NCI-H2227 treated with DMSO at 0.1 percent for 48 hours (cell line): ENCODE data around the gene LRRC3C.
A peak's percentile ranks its signal among the peaks of the same experiment; 100 is the strongest.
"Not testable (repeated sequence)": the region's sequence is repeated elsewhere in the genome, so short reads cannot be mapped to it uniquely, and the experiment has no call there.

ENCODE experiments used
- DNase-seq: peaks from one replicate; lab custom pipeline; 2025; lab: John Stamatoyannopoulos, UW

LRRC3C gene

GRCh38 chr17:39924691-39925055 lies 2.9 kb upstream of the LRRC3C start:
- DNase-seq: no peak

- DNase-seq: no peak
These were observed 2.0 kb upstream of the LRRC3C start for GRCh38 chr17:39925282-39926134.

DNA sequence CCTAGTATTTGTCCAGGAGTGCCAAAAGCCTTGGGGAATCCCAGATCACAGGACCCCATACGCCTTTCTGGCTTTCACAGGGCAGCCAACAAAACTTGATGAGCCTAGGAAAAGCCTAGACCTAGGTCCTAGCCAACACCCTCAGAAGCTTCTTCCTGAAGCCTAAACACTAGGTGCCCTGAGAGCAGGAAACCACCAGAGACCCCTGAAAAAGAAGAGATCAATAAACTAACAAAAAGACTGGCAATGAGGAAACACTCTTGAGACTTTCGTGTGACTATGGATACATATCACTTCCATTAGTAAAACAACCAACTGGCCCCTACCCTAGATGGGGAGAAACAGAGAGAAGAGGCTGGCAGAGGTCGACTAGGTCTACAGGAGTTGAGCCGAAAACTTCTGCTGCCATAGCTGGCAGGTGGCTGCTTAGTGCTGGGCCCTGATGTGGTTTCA lies 1.4 kb upstream of the LRRC3C start:
- DNase-seq: no peak

DNA sequence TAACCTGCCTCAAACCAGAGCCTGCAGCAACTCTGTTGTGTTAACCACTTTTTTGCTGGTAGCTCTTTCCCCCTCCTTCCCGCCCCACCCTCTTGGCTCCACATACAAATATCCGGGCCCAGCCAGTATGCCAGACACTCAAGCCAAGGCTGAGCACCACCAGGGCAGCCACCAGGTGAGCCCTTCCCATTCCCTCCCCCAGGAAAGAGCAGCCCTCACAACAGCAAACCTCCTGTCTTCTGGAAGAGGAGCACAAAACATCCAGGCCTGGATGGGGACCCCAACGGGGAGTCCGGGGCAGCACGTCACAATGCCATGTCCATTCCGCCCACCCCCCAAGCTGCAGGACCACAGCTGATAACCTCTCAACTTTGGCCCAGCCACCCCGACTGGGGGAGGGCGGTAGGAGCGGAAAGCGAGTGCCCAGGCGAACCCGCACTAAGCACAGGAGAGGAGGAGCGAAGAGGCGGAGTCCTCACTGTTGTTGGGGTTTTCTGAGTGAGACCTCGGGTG lies 888 bp upstream of the LRRC3C start:
- peak; percentile 18 for DNase-seq

DNA sequence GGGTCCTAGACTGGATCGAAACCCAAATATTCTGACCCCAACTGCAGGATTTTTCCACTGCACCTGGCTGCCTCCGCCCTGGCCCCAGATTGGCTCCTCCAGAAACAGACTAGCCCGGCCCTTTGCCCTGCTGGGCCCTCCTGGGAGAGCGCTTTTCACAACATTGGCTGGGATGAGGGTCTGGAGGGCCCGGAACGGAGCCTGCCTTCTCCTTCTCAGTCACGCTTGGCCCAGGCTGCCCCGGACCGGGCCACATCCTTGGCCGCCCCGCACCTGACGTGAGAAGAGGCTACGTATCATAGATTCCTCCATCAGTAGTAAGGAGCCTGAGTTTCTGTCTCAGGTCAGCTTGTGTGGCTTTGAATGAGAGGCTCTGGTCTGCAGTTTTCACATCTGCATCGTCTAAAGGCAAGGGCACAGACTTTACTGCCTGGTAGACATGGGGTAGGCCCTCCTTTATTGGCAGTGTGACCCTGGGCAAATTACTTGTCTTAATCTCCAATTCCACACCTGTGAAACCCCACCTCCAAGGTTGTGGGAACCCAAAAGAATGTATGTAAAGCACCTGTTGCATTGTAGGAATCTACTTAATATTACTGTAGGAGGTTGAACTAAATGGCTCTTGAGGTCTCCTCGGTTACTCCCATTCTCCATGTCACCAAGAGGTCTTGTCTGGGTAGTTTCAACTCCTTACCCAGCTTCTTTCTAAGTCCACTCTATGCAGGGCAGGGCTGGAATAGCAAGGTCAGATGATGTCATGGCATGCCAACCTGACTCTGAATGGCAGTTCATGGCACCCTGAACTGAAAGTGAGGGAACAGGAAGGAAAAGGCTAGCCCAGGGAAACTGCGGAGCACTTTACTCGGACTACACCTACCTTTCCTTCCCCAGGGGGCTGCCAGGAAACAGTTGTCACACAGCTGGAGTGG lies 661 bp downstream of the LRRC3C start:
- DNase-seq: no peak

- peak; percentile 19 for DNase-seq
These were observed 1.5 kb downstream of the LRRC3C start for GRCh38 chr17:39928858-39929645.

- DNase-seq: no peak
These were observed 2.3 kb downstream of the LRRC3C start for GRCh38 chr17:39929646-39930407.

- no peak for DNase-seq
These were observed 6.4 kb downstream of the LRRC3C start for GRCh38 chr17:39933912-39934311.

DNA sequence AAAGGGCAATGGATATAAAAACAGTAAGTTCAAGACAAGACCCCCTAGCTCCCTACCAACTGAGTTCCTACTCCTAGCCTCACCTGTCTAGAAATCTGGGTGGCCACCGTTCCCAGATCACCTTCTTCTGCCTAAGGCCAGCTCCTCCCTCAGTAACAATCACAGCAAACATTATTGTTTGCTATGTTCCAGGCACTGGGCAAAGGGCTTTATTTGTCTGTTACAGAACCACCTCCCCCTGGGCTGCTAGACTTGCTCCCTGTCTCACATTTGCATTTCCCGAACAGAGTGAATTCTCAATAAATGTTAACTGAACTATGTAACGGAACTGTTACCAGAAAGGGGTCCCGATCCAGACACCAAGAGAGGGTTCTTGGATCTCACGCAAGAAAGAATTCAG lies 6.8 kb downstream of the LRRC3C start:
- DNase-seq: no peak

- DNase-seq: no peak
These were observed 8.4 kb downstream of the LRRC3C start for GRCh38 chr17:39935909-39936308.

GRCh38 chr17:39937447-39937846 lies 9.9 kb downstream of the LRRC3C start:
- no peak for DNase-seq

DNA sequence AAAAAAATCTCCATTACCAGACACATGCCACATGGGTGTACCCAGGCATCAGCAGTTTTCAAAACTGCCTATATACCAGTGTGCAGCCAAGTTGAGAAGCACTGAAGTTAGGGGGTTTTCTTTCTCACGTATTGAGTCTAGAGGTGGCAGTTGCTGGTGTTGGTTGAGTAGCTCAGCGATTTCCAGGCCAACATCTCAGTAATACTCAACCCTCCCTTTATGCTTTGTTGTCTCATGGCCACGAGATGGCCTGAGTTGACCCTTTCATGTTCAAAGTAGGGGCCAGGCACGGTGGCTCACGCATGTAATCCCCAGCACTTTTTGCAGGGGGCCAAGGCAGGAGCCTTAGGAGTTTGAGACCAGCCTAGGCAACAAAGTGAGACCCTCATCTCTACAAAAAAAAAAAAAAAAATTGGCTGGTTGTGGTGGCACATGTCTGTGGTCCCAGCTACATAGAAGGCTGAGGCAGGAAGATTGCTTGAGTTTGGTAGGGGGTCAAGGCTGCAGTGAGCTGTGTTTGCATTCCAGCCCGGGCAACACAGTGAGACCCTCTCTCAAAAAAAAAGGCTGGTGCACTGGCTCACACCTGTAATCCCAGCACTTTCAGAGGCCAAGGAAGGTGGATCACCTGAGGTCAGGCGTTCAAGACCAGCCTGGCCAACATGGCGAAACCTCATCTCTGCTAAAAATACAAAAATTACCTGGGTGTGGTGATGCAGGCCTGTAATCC lies 10.8 kb downstream of the LRRC3C start:
- DNase-seq: no peak

DNA sequence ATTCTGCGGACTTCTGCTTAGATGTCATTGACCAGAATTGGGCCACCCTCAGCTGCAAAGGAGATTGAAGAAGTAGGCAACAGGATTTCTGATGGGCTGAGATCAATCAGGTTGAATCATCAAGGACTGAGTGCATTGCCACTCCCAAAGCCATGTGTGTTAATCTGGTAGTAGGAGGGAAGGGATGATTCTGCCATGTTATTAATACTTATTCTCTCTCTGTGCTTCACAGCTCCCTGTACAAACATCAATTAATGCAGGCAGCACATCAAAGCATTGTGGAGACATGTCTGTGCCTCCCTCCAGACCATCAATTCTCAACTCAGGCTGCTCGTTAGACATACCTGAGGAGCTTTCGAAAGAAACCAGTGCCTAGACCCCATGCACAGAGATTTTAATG lies 11.6 kb downstream of the LRRC3C start:
- DNase-seq: no peak

DNA sequence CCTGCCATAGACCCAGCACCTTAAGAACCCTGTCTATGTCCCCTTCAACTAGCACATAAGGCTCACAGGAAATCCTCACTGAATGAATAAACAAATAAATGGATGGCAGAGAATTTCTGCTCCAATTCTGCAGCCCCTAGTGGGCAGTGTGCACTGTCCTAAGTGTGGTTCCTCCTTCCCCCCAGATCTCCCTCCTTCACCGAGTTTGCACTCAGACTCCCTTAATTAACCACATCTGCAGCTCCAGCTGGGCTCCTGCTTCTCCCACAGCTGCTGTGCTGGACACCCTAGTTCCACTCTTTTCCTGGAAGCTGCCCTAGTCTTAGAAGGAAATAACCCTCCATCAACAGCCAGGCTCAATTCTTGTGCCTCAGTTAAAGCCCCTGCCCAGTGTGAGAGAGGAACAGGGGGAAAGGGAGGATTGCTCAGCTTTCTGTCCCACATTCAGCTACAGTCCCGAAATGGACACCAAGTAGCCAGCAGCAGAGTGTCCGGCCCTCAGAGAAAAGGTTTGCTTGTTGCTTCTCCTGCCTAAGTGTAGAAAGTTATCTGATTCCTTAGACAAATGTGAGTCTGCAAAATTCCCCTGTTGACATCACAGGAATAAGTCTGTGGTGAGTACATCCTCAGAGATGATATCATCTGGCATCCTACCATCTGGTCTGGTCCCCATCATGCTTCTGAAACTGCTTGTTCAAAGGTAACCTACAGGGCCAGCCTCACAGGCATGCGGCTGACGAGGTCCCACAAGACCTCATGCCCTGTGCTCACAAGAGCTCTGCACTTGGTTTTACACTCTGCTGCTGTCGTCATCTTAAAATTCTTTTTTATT lies 12.3 kb downstream of the LRRC3C start:
- DNase-seq: peak; percentile 26

GRCh38 chr17:39943702-39944392 lies 16.3 kb downstream of the LRRC3C start:
- DNase-seq: no peak

DNA sequence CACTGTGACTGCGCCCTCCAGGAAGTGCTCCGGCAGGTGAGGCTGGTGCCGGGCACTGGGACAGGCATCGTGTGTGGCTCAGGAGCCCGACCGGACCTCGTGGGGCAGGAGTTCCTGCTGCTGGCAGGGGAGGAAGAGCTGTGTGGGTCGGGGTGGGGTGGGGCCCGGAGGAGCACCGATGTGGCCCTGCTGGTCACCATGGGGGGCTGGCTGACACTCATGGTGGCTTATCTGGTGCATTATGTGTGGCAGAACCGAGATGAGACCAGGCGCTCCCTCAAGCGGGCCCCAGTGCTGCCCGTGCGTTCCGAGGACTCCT lies 16.8 kb downstream of the LRRC3C start:
- no peak for DNase-seq

DNA sequence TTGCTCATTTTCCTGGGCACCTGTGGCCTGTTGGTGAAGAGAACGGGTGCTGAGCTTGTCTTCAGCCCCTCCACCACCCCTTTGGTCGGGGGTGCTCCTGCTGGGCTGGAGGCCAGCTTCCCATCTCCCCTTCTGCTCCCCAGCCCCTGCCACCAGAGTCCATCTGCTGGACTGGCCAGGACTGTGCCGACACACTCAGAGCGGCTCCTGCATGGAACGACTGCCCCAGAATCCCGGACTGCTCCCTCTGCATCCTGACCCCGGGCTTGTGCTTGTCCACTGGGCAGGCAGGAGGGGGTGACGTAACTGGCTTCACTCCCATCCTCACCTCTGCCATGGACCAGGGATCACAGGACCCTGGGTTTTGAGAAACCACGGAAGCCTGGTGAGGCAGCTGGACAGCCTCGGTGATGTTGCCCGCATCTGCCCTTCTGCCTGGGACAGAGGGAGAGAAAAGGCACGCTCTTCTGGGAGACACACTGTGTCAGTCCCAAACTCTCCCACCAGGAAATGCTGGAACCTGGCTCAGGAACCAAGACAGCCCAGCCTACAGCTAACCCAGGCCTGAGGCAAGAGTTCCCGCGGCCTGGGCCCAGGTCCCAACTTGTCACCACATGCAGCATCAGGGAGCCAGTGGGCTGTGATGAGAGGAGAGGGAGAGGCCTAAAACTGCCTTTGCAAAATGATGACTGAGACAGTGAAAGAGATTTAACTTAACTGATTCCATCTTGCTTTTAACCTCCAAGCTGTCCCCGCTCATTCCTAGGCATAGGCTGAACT lies 19.2 kb downstream of the LRRC3C start:
- DNase-seq: no peak

DNA sequence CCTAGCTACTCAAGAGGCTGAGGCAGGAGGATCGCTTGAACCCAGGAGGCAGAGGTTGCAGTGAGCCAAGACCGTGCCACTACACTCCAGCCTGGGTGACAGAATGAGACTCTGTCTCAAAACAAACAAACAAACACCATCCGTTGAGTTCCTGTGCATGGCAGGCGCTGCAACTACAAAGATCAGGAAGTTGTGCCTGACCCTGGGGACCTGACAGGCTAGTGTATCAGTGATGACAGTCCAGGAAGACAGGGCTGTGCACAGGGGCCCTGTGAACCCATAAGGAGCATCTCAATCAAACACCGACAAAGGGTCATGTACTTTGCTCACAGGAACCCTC lies 20.9 kb downstream of the LRRC3C start:
- not testable (repeated sequence) for DNase-seq
